GM12892 (cell line): ENCODE data around the gene GTF2H4.
A peak's percentile ranks its signal among the peaks of the same experiment; 100 is the strongest.

Source experiments
- DNase-seq: peaks from one replicate; pipeline ENCODE4 v3.0.0; 2011; ENCODE audit not compliant: insufficient read length
- FAIRE-seq: peaks from 2 replicates; lab custom pipeline; 2011; peaks lifted over from hg19 to GRCh38; lab: Jason Lieb, UNC
- POLR2A ChIP-seq: IDR thresholded peaks from 2 replicates; pipeline ENCODE4 v1.6.1; 2011; ENCODE audit warnings: low read depth, low read length, control low read depth
- POLR2AphosphoS5 ChIP-seq: IDR thresholded peaks from 2 replicates; pipeline ENCODE4 v1.6.1; 2011; ENCODE audit warnings: low read depth, low read length, control low read depth
- TAF1 ChIP-seq: IDR thresholded peaks from 2 replicates; pipeline ENCODE4 v1.6.1; 2011; ENCODE audit warnings: low read depth, mild to moderate bottlenecking, control low read depth, low read length, borderline replicate concordance

The GTF2H4 gene

GRCh38 chr6:30876039-30876730 lies 31.8 kb upstream of the GTF2H4 start:
- no peak for DNase-seq

GRCh38 chr6:30877419-30878262 lies 30.4 kb upstream of the GTF2H4 start:
- TF ChIP-seq POLR2AphosphoS5 (no peak), TAF1 (no peak), POLR2A (no peak)
- FAIRE-seq (peak; percentile 53), DNase-seq (no peak)

More at GRCh38 chr6:30876039-30876730, 31.8 kb upstream of the GTF2H4 start:
- TF ChIP-seq POLR2AphosphoS5: no peak
- TF ChIP-seq POLR2A: no peak
- no peak for TF ChIP-seq TAF1
- FAIRE-seq: no peak

DNA sequence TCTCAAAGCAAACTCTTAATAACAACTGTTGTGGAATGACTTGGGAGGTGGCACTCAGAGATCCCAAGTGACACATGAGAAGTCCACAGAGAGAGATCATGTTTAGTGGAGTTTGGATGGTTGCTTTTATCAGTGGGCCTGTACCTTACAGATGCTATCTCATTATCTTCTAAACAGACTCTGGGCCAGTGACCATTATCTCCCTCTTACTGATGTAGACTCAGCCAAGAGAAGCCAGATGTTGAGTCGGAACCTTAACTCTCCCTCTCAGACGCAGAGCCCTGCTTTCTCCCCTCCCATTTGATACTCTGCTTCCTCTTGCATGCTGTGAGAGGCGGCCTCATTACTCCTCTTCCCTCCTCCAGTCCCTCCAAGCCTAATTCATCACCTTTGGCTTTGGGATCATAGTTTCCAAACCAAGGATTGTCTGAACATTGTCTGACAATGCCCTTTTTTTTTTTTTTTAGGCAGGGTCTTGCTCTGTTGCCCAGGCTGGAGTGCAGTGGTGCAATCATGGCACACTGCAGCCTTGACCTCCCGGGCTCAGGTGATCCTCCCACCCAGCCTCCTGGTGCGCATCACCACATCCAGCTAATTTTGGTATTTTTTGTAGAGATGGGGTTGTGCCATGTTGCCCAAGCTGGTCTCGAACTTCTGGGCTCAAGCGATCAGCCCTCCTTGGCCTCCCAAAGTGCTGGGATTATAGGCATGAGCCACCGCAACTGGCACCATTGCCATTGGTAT lies 28.2 kb upstream of the GTF2H4 start:
- TF ChIP-seq POLR2A (no peak), TAF1 (no peak), POLR2AphosphoS5 (no peak)
- DNase-seq (no peak), FAIRE-seq (no peak)

- no peak for DNase-seq
- no peak for FAIRE-seq
- TF ChIP-seq POLR2A (no peak), TAF1 (no peak), POLR2AphosphoS5 (no peak)
Measured at GRCh38 chr6:30880698-30881252, 27.2 kb upstream of the GTF2H4 start.

DNA sequence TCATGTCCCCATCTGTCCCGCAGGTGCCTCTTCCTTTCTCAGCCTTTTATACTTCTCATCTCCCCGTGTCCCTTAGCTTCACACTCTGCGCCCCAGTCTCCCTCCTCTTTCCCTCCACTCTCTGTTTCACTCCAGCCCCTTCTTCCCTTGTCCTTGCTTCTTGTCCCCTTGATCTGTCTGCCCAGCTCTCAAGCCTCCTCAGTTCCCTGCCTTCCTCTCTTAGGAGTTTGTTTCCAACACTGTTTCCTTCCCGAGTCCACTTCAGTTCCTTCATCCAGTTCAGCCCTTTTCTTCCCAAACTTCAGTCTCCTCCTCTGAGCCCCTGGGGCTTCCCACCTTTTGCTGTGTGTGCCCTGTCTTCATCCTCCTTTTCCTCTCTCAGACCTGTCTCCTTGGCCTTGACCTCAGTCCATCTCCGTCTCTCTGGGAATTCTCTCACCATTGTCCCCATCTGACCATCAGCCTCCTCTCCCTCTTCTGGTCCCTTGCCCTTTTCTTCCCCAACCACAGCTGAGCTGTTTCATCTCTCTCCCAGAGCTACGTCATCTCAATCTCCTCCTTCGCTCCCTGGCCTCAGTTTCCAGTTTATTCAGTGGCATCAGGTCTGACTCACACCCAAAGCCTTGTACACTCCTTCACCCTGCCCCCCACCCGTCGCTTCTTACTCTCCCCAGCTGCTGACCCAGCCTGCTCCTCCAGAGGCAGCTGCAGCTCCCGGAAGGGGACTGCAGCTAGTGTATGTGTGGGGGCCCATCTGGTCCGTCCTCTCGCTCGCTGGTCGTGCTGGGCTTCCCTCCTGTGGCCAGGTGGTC lies 26.4 kb upstream of the GTF2H4 start:
- TF ChIP-seq POLR2A (no peak), TAF1 (no peak), POLR2AphosphoS5 (no peak)
- no peak for FAIRE-seq
- DNase-seq: no peak

- DNase-seq (no peak), FAIRE-seq (no peak)
- TF ChIP-seq POLR2A (no peak), POLR2AphosphoS5 (no peak), TAF1 (no peak)
Measured at GRCh38 chr6:30882204-30882758, 25.7 kb upstream of the GTF2H4 start.

- peak; percentile 62 for DNase-seq
- TF ChIP-seq POLR2A: no peak
- no peak for TF ChIP-seq POLR2AphosphoS5
- TF ChIP-seq TAF1: no peak
- peak; percentile 81 for FAIRE-seq
Measured at GRCh38 chr6:30882759-30883684, 25.0 kb upstream of the GTF2H4 start.

- FAIRE-seq: peak; percentile 64
- peak; percentile 78 for DNase-seq
- no peak for TF ChIP-seq TAF1
- no peak for TF ChIP-seq POLR2AphosphoS5
Measured at GRCh38 chr6:30883685-30884520, 24.1 kb upstream of the GTF2H4 start, which contains the start of gene DDR1. TSS of gene DDR1 (plus strand) at chr6:30884519. CDS start at chr6:30888730, 4,211 bp downstream.

DNA sequence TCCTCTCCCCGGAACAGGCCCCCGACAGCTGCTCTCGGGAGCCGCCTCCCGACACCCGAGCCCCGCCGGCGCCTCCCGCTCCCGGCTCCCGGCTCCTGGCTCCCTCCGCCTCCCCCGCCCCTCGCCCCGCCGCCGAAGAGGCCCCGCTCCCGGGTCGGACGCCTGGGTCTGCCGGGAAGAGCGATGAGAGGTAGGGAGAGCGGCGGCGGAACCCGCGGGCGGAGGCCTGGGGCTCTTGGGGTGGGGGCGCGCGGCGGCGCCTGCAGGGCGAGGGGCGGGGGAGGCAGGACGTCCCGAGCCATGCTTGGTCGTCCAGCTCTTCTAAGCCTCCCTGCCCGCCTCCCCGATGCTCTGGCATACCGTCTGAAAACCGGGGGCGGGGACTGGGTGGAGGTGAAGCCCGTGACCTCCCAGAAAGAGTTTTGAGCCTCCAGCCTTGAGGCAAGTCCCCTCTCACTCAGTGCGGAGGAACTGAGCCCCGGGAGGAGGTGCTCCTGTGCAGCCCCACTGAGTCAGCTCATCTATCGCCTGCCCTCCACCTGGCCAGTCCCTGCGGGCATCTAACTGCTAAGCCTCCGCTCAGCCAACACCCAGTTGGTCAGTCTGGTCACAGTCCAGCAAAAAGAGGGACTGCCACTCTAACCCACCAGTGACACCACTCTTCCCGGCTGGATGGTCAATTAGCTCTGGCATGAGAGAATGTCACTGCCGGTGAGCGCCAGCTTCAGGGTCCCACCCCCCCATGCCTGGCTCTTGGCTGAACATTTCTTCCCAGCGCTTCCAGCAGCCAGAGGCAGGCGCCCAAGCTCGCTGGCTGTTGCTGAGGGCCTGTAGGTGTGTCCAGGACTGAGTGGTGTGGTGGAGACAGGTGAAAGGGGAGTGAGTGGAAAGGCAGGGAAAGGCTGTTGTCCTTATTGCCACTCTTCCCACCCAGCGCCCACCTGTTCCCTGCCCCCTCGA lies 23.2 kb upstream of the GTF2H4 start:
- FAIRE-seq (no peak), DNase-seq (peak; percentile 61)
- TF ChIP-seq POLR2A (no peak), TAF1 (no peak), POLR2AphosphoS5 (no peak)
